Body of pancreas (tissue), 4 donors: Measurements from ENCODE around the gene SP100. TPM values are rescaled to one million over a fixed set of nuclear protein-coding genes. Genes with fewer than 3 reads are reported as not detected.

ENCODE experiments used
- ATAC-seq: fragments of 150-250 bp; one replicate; pipeline ENCODE4 v1.9.1; 2016
- DNase-seq, 4 donors: peaks; one replicate each; pipeline ENCODE4 v3.0.0-alpha.2; 2019
- H3K27ac ChIP-seq, 4 donors: fragments of 200-600 bp; sonication (generic); 1 replicate in 3 of 4; 2 replicates in 1 of 4; pipeline versions ENCODE4 v1.5.1 to v1.6.1; 2016 to 2019; ENCODE audit warnings: mild to moderate bottlenecking in 1 of 4, mixed read lengths in 1 of 4, moderate library complexity in 1 of 4
- H3K27me3 ChIP-seq, 2 donors: fragments of 200-600 bp; sonication (generic); one replicate each; pipeline ENCODE4 v1.6.0; 2016; ENCODE audit warnings: mild to moderate bottlenecking in 1 of 2
- H3K36me3 ChIP-seq, 2 donors: fragments of 200-600 bp; sonication (generic); replicated peaks in 1 of 2; 2 replicates each; pipeline ENCODE4 v1.5.1; 2016; ENCODE audit warnings: low read depth in 2 of 2; ENCODE audit not compliant: insufficient read depth in 1 of 2
- H3K4me1 ChIP-seq: fragments of 200-600 bp; sonication (generic); one replicate; pipeline ENCODE4 v1.6.0; 2016
- H3K4me3 ChIP-seq, 2 donors: fragments of 200-600 bp; sonication (generic); 1 replicate in 1 of 2; 2 replicates in 1 of 2; pipeline ENCODE4 v1.5.1; 2016 to 2019
- H3K9me3 ChIP-seq, 3 donors: fragments of 200-600 bp; sonication (generic); 1 replicate in 2 of 3; 2 replicates in 1 of 3; pipeline ENCODE4 v1.5.1; 2016
- CTCF ChIP-seq, 7 experiments: fragments of 450-650 bp in 4 of 7; fragments of 200-600 bp in 3 of 7; sonication (generic) in 3 of 7; IDR thresholded peaks; one replicate each; pipeline ENCODE4 v1.5.1; 2016 to 2019; ENCODE audit warnings: antibody characterized with exemption in 7 of 7
- POLR2A ChIP-seq, 3 donors: fragments of 450-650 bp; IDR thresholded peaks; one replicate each; pipeline ENCODE4 v1.6.1; 2016; ENCODE audit warnings: antibody characterized with exemption in 3 of 3, mild to moderate bottlenecking in 2 of 3
- WGBS, 2 donors: methylation state at CpG; one replicate each; pipeline ENCODE4 v1.1.5; 2017; 5-methylcytosine and 5-hydroxymethylcytosine counted together
- intact Hi-C: fragments of 100-400 bp; cut with DNase I; formaldehyde crosslinking; loops from one replicate; pipeline ENCODE4 v1.15.1; 2023
- total RNA-seq, 2 donors: library from RNA; depleted of rRNA; stranded (reverse); fragments of >200 nt; gene quantifications; one replicate each; pipeline ENCODE4 v1.1.0, GENCODE V29; 2016

The SP100 gene
- total RNA-seq, 2 donors from 2014 or later = 71.9 to 73.2 TPM

- 100% methylated on average over 1 of the region's 1 CpG for WGBS, 2 donors
- Histone ChIP-seq H3K36me3 (no peaks in the 10 kb centered on the region), H3K4me3 (no peak overlapping the region), H3K9me3 (no peaks in the 10 kb centered on the region), H3K27ac (no peak overlapping the region), H3K27me3 (no peaks in the 10 kb centered on the region), H3K4me1 (no peaks in the 10 kb centered on the region)
- no peak for TF ChIP-seq CTCF (IDR thresholded peaks at IDR 0.05)
- no peak for TF ChIP-seq POLR2A (IDR thresholded peaks at IDR 0.05)
- no peak for DNase-seq
- ATAC-seq = no peak
- intact Hi-C loops = no loop called here
Measured at GRCh38 chr2:230570987-230571386, 155.0 kb downstream of the SP100 start.

- no peaks in the 10 kb centered on the region for H3K9me3 ChIP-seq
- H3K27ac ChIP-seq = no peak overlapping the region
- H3K36me3 ChIP-seq = no peaks in the 10 kb centered on the region
- no peaks in the 10 kb centered on the region for H3K4me1 ChIP-seq
- no peaks in the 10 kb centered on the region for H3K27me3 ChIP-seq
- intact Hi-C loops = no loop called here
- no peak for ATAC-seq
- H3K4me3 ChIP-seq = no peak overlapping the region
- 62 to 63% methylated on average over 9 of the region's 9 CpGs for WGBS, 2 donors
- DNase-seq = no peak
- TF ChIP-seq CTCF (IDR thresholded peaks at IDR 0.05) (no peak), POLR2A (IDR thresholded peaks at IDR 0.05) (no peak)
Measured at GRCh38 chr2:230575642-230576324, 159.8 kb downstream of the SP100 start.

- H3K36me3 ChIP-seq = no peaks in the 10 kb centered on the region
- no peak for ATAC-seq
- no peak for TF ChIP-seq CTCF (IDR thresholded peaks at IDR 0.05)
- TF ChIP-seq POLR2A (IDR thresholded peaks at IDR 0.05) = no peak
- no peak overlapping the region for H3K4me3 ChIP-seq
- no peak overlapping the region for H3K27ac ChIP-seq
- no peaks in the 10 kb centered on the region for H3K27me3 ChIP-seq
- DNase-seq = no peak
- intact Hi-C loops = no loop called here
- H3K9me3 ChIP-seq = no peaks in the 10 kb centered on the region
- H3K4me1 ChIP-seq = no peaks in the 10 kb centered on the region
- 46 to 49% methylated on average over 6 of the region's 6 CpGs for WGBS, 2 donors
Measured at GRCh38 chr2:230577114-230577513, 161.1 kb downstream of the SP100 start.

- intact Hi-C loops = no loop called here
- no peaks in the 10 kb centered on the region for H3K36me3 ChIP-seq
Measured at GRCh38 chr2:230578106-230578505, 162.1 kb downstream of the SP100 start.

More at GRCh38 chr2:230578106-230578505, 162.1 kb downstream of the SP100 start:
- TF ChIP-seq POLR2A (IDR thresholded peaks at IDR 0.05) = no peak
- no peak for TF ChIP-seq CTCF (IDR thresholded peaks at IDR 0.05)
- no peaks in the 10 kb centered on the region for H3K4me1 ChIP-seq
- H3K9me3 ChIP-seq = no peaks in the 10 kb centered on the region
- WGBS, 2 donors = 11 to 17% methylated on average over 2 of the region's 2 CpGs
- no peaks in the 10 kb centered on the region for H3K27me3 ChIP-seq
- DNase-seq = no peak
- no peak overlapping the region for H3K4me3 ChIP-seq
- H3K27ac ChIP-seq = no peak overlapping the region
- ATAC-seq = no peak
